Measurements from ENCODE around the gene UTS2. TPM values are rescaled to one million over a fixed set of nuclear protein-coding genes. Genes with fewer than 3 reads are reported as not detected.

The UTS2 gene
- total and polyA plus RNA-seq, 4 experiments from 2014 or later: 0.33 to 1.1 (median 0.61) TPM; not detected in 1

- H3K27me3 Mint-ChIP-seq: peaks cover 3 to 6% of the 10 kb centered on the region in 2 donors
- no peak overlapping the region for H3K4me3 ChIP-seq (ENCODE audit: low read length in 2 of 2)
- no peak overlapping the region for H3K27ac ChIP-seq (ENCODE audit: low read depth, low read length)
- H3K27me3 ChIP-seq (ENCODE audit: insufficient read depth, low read length): no peaks in the 10 kb centered on the region
- H3K4me1 ChIP-seq (ENCODE audit: insufficient read depth, low read length): no peaks in the 10 kb centered on the region
- POLR2A ChIA-PET (ENCODE audit: partially characterized antibody): no interaction called here
- H3K27ac Mint-ChIP-seq: no peak overlapping the region
- no peaks in the 10 kb centered on the region for H3K4me1 Mint-ChIP-seq
- CTCF ChIA-PET (ENCODE audit: partially characterized antibody): interaction anchor here (0.6 kb wide), 1 partner anchor 21 kb away, joined by 3 read pairs; the partner anchor contains the start of gene UTS2
- peaks cover 0 to 21% (median 17%) of the 10 kb centered on the region in 8 donors for H3K9me3 Mint-ChIP-seq
- H3K36me3 ChIP-seq (ENCODE audit: insufficient read depth, low read length): no peaks in the 10 kb centered on the region
- no peak overlapping the region for H3K4me3 Mint-ChIP-seq
- H3K9me3 ChIP-seq (ENCODE audit: control insufficient read depth in 1 of 2, low read length in 2 of 2): no peaks in the 10 kb centered on the region
- peaks cover 3 to 4% of the 10 kb centered on the region in 2 donors for H3K36me3 Mint-ChIP-seq
- DNase-seq: no peak
- intact Hi-C loops (cut with micrococcal nuclease): no loop called here
These were observed 21.2 kb upstream of the UTS2 start for GRCh38 chr1:7873801-7874795.

DNA sequence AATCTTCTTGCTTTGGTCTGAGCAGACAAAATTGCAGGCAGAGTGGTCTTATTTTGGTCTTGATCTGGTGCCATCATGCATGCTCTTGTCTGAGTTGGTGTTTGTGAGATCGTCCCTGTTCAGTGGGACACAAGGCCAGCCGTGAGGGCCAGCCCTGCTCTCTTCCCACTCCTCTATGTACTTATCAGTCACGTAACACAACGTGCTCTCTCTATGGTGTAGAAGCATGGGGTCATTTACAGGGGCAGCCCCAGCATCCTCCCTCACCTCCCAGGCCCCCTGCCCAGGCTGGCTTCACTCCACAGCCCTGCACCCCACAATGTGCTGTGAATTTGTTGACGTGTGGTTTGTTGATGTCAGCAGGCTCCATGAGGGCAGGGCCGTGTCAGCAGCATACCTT, 18.3 kb upstream of the UTS2 start:
- H3K4me1 Mint-ChIP-seq: no peaks in the 10 kb centered on the region
- no peak overlapping the region for H3K4me3 Mint-ChIP-seq
- no peak overlapping the region for H3K27ac Mint-ChIP-seq
- Histone ChIP-seq H3K27ac (ENCODE audit: low read depth, low read length) (no peak overlapping the region), H3K9me3 (ENCODE audit: control insufficient read depth in 1 of 2, low read length in 2 of 2) (no peaks in the 10 kb centered on the region), H3K4me1 (ENCODE audit: insufficient read depth, low read length) (no peaks in the 10 kb centered on the region), H3K4me3 (ENCODE audit: low read length in 2 of 2) (no peak overlapping the region), H3K36me3 (ENCODE audit: insufficient read depth, low read length) (no peaks in the 10 kb centered on the region), H3K27me3 (ENCODE audit: insufficient read depth, low read length) (no peaks in the 10 kb centered on the region)
- no peak for DNase-seq
- intact Hi-C loops (cut with micrococcal nuclease): no loop called here
- H3K27me3 Mint-ChIP-seq: peaks cover 2 to 4% of the 10 kb centered on the region in 2 donors
- no peaks in the 10 kb centered on the region for H3K9me3 Mint-ChIP-seq
- POLR2A ChIA-PET (ENCODE audit: partially characterized antibody): no interaction called here
- no peaks in the 10 kb centered on the region for H3K36me3 Mint-ChIP-seq
- CTCF ChIA-PET (ENCODE audit: partially characterized antibody): no interaction called here

- Mint-ChIP-seq H3K4me3 (no peak overlapping the region), H3K4me1 (no peaks in the 10 kb centered on the region), H3K9me3 (no peaks in the 10 kb centered on the region), H3K36me3 (no peaks in the 10 kb centered on the region), H3K27me3 (peaks cover 2% of the 10 kb centered on the region in 2 donors), H3K27ac (no peak overlapping the region)
- no peak overlapping the region for H3K27ac ChIP-seq (ENCODE audit: low read depth, low read length)
- H3K27me3 ChIP-seq (ENCODE audit: insufficient read depth, low read length): no peaks in the 10 kb centered on the region
- no peak overlapping the region for H3K4me3 ChIP-seq (ENCODE audit: low read length in 2 of 2)
- ChIA-PET POLR2A (ENCODE audit: partially characterized antibody) (no interaction called here), CTCF (ENCODE audit: partially characterized antibody) (no interaction called here)
- H3K36me3 ChIP-seq (ENCODE audit: insufficient read depth, low read length): no peaks in the 10 kb centered on the region
- DNase-seq: no peak
- intact Hi-C loops (cut with micrococcal nuclease): no loop called here
- no peaks in the 10 kb centered on the region for H3K9me3 ChIP-seq (ENCODE audit: control insufficient read depth in 1 of 2, low read length in 2 of 2)
- H3K4me1 ChIP-seq (ENCODE audit: insufficient read depth, low read length): no peaks in the 10 kb centered on the region
These were observed 16.5 kb upstream of the UTS2 start for GRCh38 chr1:7869136-7869920.

- no peaks in the 10 kb centered on the region for H3K4me1 ChIP-seq (ENCODE audit: insufficient read depth, low read length)
- intact Hi-C loops (cut with micrococcal nuclease): no loop called here
- H3K27me3 Mint-ChIP-seq: peaks cover 0 to 1% of the 10 kb centered on the region in 2 donors
- POLR2A ChIA-PET (ENCODE audit: partially characterized antibody): no interaction called here
- H3K9me3 Mint-ChIP-seq: no peaks in the 10 kb centered on the region
- no peak overlapping the region for H3K27ac Mint-ChIP-seq
- no peak for DNase-seq
- H3K36me3 ChIP-seq (ENCODE audit: insufficient read depth, low read length): no peaks in the 10 kb centered on the region
- H3K4me1 Mint-ChIP-seq: no peaks in the 10 kb centered on the region
- H3K27ac ChIP-seq (ENCODE audit: low read depth, low read length): no peak overlapping the region
- no peaks in the 10 kb centered on the region for H3K27me3 ChIP-seq (ENCODE audit: insufficient read depth, low read length)
- H3K4me3 ChIP-seq (ENCODE audit: low read length in 2 of 2): no peak overlapping the region
- H3K9me3 ChIP-seq (ENCODE audit: control insufficient read depth in 1 of 2, low read length in 2 of 2): no peaks in the 10 kb centered on the region
- CTCF ChIA-PET (ENCODE audit: partially characterized antibody): no interaction called here
- H3K36me3 Mint-ChIP-seq: no peaks in the 10 kb centered on the region
- H3K4me3 Mint-ChIP-seq: no peak overlapping the region
These were observed 15.4 kb upstream of the UTS2 start for GRCh38 chr1:7868070-7868780.

- H3K27me3 Mint-ChIP-seq: no peaks in the 10 kb centered on the region
- no peak overlapping the region for H3K27ac Mint-ChIP-seq
- Histone ChIP-seq H3K36me3 (ENCODE audit: insufficient read depth, low read length) (no peaks in the 10 kb centered on the region), H3K27me3 (ENCODE audit: insufficient read depth, low read length) (no peaks in the 10 kb centered on the region), H3K4me1 (ENCODE audit: insufficient read depth, low read length) (no peaks in the 10 kb centered on the region), H3K27ac (ENCODE audit: low read depth, low read length) (no peak overlapping the region), H3K4me3 (ENCODE audit: low read length in 2 of 2) (no peak overlapping the region), H3K9me3 (ENCODE audit: control insufficient read depth in 1 of 2, low read length in 2 of 2) (no peaks in the 10 kb centered on the region)
- ChIA-PET CTCF (ENCODE audit: partially characterized antibody) (no interaction called here), POLR2A (ENCODE audit: partially characterized antibody) (interaction anchor here (0.6 kb wide), 1 partner anchor 16 kb away, joined by 4 read pairs; no protein-coding TSS in a partner anchor)
- intact Hi-C loops (cut with micrococcal nuclease): no loop called here
- H3K4me1 Mint-ChIP-seq: no peaks in the 10 kb centered on the region
- H3K9me3 Mint-ChIP-seq: peaks cover 0 to 1% (median 0%) of the 10 kb centered on the region in 8 donors
- no peak overlapping the region for H3K4me3 Mint-ChIP-seq
- H3K36me3 Mint-ChIP-seq: no peaks in the 10 kb centered on the region
- DNase-seq: no peak
These were observed 13.1 kb upstream of the UTS2 start for GRCh38 chr1:7865978-7866377.

DNA sequence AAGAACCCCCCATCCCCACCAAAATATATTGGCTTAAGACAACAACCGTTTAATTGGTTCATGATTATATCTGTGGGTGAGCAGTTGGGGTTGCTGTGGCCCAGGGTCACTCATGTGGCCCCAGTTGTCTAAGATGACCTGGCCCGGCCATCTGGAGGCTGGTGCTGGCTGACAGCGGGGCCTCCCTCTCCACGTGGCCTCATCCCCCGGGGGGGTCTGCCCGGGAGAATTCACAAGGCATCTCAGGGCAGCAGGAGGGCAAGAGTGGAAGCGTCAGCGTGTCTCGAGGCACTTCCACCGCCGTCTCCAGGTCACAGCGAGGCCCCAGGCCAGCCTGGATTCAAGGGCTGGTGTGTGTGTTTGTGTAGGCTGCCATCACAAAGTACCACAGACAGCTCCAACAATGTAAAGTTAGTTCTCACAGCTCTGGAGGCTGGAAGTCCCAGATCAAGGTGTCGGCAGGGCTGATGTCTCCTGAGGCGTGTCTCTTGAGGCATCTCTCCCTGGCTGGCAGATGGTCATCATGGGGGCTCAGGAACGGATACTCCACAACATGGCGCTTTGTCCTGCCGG, 11.0 kb upstream of the UTS2 start:
- Histone ChIP-seq H3K4me3 (ENCODE audit: low read length in 2 of 2) (no peak overlapping the region), H3K9me3 (ENCODE audit: control insufficient read depth in 1 of 2, low read length in 2 of 2) (no peaks in the 10 kb centered on the region), H3K36me3 (ENCODE audit: insufficient read depth, low read length) (no peaks in the 10 kb centered on the region), H3K27ac (ENCODE audit: low read depth, low read length) (no peak overlapping the region), H3K27me3 (ENCODE audit: insufficient read depth, low read length) (no peaks in the 10 kb centered on the region), H3K4me1 (ENCODE audit: insufficient read depth, low read length) (no peaks in the 10 kb centered on the region)
- H3K36me3 Mint-ChIP-seq: no peaks in the 10 kb centered on the region
- POLR2A ChIA-PET (ENCODE audit: partially characterized antibody): no interaction called here
- CTCF ChIA-PET (ENCODE audit: partially characterized antibody): no interaction called here
- H3K27me3 Mint-ChIP-seq: no peaks in the 10 kb centered on the region
- intact Hi-C loops (cut with micrococcal nuclease): no loop called here
- H3K4me1 Mint-ChIP-seq: no peaks in the 10 kb centered on the region
- no peak overlapping the region for H3K27ac Mint-ChIP-seq
- DNase-seq: no peak
- peaks cover 0 to 1% (median 0%) of the 10 kb centered on the region in 8 donors for H3K9me3 Mint-ChIP-seq
- no peak overlapping the region for H3K4me3 Mint-ChIP-seq

Data from CD4-positive, alpha-beta memory T cell (primary cell).